OCI-LY1 (cell line): Measurements from ENCODE around the gene AP3B2.

Experiments
- H2AFZ ChIP-seq: fragments of 200-600 bp; sonication (generic), shearing (Covaris generic); 2 replicates; pipeline ENCODE4 v1.6.0; 2014; ENCODE audit warnings: antibody characterized with exemption, mild to moderate bottlenecking, low read length
- H3F3A ChIP-seq: fragments of 200-600 bp; sonication (generic), shearing (Covaris generic); 2 replicates; pipeline ENCODE4 v1.6.0; 2014; ENCODE audit warnings: mild to moderate bottlenecking, antibody characterized with exemption, low read length, moderate library complexity; ENCODE audit not compliant: insufficient read depth
- H3K27ac ChIP-seq: fragments of 200-600 bp; sonication (generic); 2 replicates; pipeline ENCODE4 v1.5.1; 2014; ENCODE audit warnings: low read length, mixed run types, mild to moderate bottlenecking, low read depth; ENCODE audit not compliant: poor library complexity, severe bottlenecking
- H3K27me3 ChIP-seq: fragments of 200-600 bp; sonication (generic); 2 replicates; pipeline ENCODE4 v1.6.0; 2014; ENCODE audit warnings: antibody characterized with exemption, mild to moderate bottlenecking, low read length, moderate library complexity; ENCODE audit not compliant: insufficient read depth
- H3K36me3 ChIP-seq: fragments of 200-600 bp; sonication (generic); 2 replicates; pipeline ENCODE4 v1.6.1; 2014; ENCODE audit warnings: mild to moderate bottlenecking, antibody characterized with exemption, low read length, moderate library complexity, mixed read lengths; ENCODE audit not compliant: insufficient read depth
- H3K4me1 ChIP-seq: fragments of 200-600 bp; sonication (generic); 2 replicates; pipeline ENCODE4 v1.5.1; 2014; ENCODE audit warnings: mild to moderate bottlenecking, low read length, moderate library complexity; ENCODE audit not compliant: insufficient read depth, severe bottlenecking
- H3K4me2 ChIP-seq: fragments of 200-600 bp; sonication (generic), shearing (Covaris generic); 2 replicates; pipeline ENCODE4 v1.6.1; 2014; ENCODE audit warnings: low read length
- H3K4me3 ChIP-seq: fragments of 200-600 bp; sonication (generic); 2 replicates; pipeline ENCODE4 v1.5.1; 2014; ENCODE audit warnings: low read length, low read depth, mild to moderate bottlenecking, mixed read lengths; ENCODE audit not compliant: poor library complexity, severe bottlenecking
- H3K79me2 ChIP-seq: fragments of 200-600 bp; shearing (Covaris generic); 2 replicates; pipeline ENCODE4 v1.6.1; 2016; ENCODE audit warnings: mixed run types, low read length, mixed read lengths; ENCODE audit not compliant: insufficient read depth
- H3K9ac ChIP-seq: fragments of 200-600 bp; sonication (generic), shearing (Covaris generic); 2 replicates; pipeline ENCODE4 v1.6.1; 2014; ENCODE audit warnings: mild to moderate bottlenecking, low read length, mixed read lengths
- H3K9me2 ChIP-seq: fragments of 200-600 bp; sonication (generic), shearing (Covaris generic); 2 replicates; pipeline ENCODE4 v1.6.1; 2014; ENCODE audit warnings: low read depth, mild to moderate bottlenecking, low read length, mixed read lengths
- H3K9me3 ChIP-seq: fragments of 200-600 bp; shearing (Covaris generic); 2 replicates; pipeline ENCODE4 v1.6.1; 2014; ENCODE audit warnings: low read length, mixed read lengths
- H4K20me1 ChIP-seq: fragments of 200-600 bp; sonication (generic), shearing (Covaris generic); 2 replicates; pipeline ENCODE4 v1.6.0; 2016; ENCODE audit warnings: mild to moderate bottlenecking, low read length; ENCODE audit not compliant: insufficient read depth
- EZH2 ChIP-seq: fragments of 200-600 bp; sonication (generic), shearing (Covaris generic); IDR thresholded peaks from 2 replicates; pipeline ENCODE4 v1.8.0; 2017; ENCODE audit warnings: borderline replicate concordance, mixed run types, mild to moderate bottlenecking, antibody characterized with exemption, low read length, moderate library complexity, mixed read lengths
- TF ChIP-seq, protein P1 (sequence below): fragments of 200-600 bp; sonication (generic), shearing (Covaris generic); IDR thresholded peaks from 2 replicates; pipeline ENCODE4 v1.5.1; 2017; ENCODE audit warnings: mild to moderate bottlenecking, antibody characterized with exemption, low read length, moderate library complexity, mixed read lengths

Gene AP3B2

GRCh38 chr15:82699726-82700125, 9.9 kb downstream of the AP3B2 start:
- Histone ChIP-seq H4K20me1 (no peaks in the 10 kb centered on the region), H3F3A (no peaks in the 10 kb centered on the region), H3K79me2 (no peaks in the 10 kb centered on the region), H3K27me3 (0 out of 2 replicates have a peak, but pooled peaks cover 5% of the 10 kb centered on the region), H3K4me1 (no peaks in the 10 kb centered on the region), H3K4me3 (no peak overlapping the region), H3K4me2 (no peak overlapping the region), H3K27ac (no peak overlapping the region), H3K36me3 (no peaks in the 10 kb centered on the region), H3K9ac (no peak overlapping the region), H3K9me3 (no peaks in the 10 kb centered on the region), H2AFZ (no peak overlapping the region), H3K9me2 (no peaks in the 10 kb centered on the region)
- no peak for TF ChIP-seq EZH2
- TF ChIP-seq, protein P1, sequence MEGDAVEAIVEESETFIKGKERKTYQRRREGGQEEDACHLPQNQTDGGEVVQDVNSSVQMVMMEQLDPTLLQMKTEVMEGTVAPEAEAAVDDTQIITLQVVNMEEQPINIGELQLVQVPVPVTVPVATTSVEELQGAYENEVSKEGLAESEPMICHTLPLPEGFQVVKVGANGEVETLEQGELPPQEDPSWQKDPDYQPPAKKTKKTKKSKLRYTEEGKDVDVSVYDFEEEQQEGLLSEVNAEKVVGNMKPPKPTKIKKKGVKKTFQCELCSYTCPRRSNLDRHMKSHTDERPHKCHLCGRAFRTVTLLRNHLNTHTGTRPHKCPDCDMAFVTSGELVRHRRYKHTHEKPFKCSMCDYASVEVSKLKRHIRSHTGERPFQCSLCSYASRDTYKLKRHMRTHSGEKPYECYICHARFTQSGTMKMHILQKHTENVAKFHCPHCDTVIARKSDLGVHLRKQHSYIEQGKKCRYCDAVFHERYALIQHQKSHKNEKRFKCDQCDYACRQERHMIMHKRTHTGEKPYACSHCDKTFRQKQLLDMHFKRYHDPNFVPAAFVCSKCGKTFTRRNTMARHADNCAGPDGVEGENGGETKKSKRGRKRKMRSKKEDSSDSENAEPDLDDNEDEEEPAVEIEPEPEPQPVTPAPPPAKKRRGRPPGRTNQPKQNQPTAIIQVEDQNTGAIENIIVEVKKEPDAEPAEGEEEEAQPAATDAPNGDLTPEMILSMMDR: no peak

GRCh38 chr15:82698711-82699345, 10.8 kb downstream of the AP3B2 start:
- no peak overlapping the region for H3K4me2 ChIP-seq
- 0 out of 2 replicates have a peak, but pooled peaks cover 5% of the 10 kb centered on the region for H3K27me3 ChIP-seq
- H3K27ac ChIP-seq: no peak overlapping the region
- no peak overlapping the region for H3K9ac ChIP-seq
- H3K9me2 ChIP-seq: no peaks in the 10 kb centered on the region
- no peak overlapping the region for H2AFZ ChIP-seq
- no peaks in the 10 kb centered on the region for H3F3A ChIP-seq
- no peak overlapping the region for H3K4me3 ChIP-seq
- no peaks in the 10 kb centered on the region for H3K9me3 ChIP-seq
- no peaks in the 10 kb centered on the region for H4K20me1 ChIP-seq
- no peaks in the 10 kb centered on the region for H3K36me3 ChIP-seq
- H3K79me2 ChIP-seq: no peaks in the 10 kb centered on the region
- no peaks in the 10 kb centered on the region for H3K4me1 ChIP-seq
- TF ChIP-seq, protein P1: no peak
- TF ChIP-seq EZH2: no peak

- 0 out of 2 replicates have a peak, but pooled peaks cover 5% of the 10 kb centered on the region for H3K27me3 ChIP-seq
- TF ChIP-seq, protein P1: no peak
- TF ChIP-seq EZH2: no peak
- no peaks in the 10 kb centered on the region for H3K9me2 ChIP-seq
- no peak overlapping the region for H3K4me3 ChIP-seq
- H3K79me2 ChIP-seq: no peaks in the 10 kb centered on the region
- no peaks in the 10 kb centered on the region for H3F3A ChIP-seq
- H2AFZ ChIP-seq: no peak overlapping the region
- no peak overlapping the region for H3K4me2 ChIP-seq
- no peaks in the 10 kb centered on the region for H3K9me3 ChIP-seq
- no peaks in the 10 kb centered on the region for H3K4me1 ChIP-seq
- no peaks in the 10 kb centered on the region for H4K20me1 ChIP-seq
- no peak overlapping the region for H3K27ac ChIP-seq
- no peak overlapping the region for H3K9ac ChIP-seq
- no peaks in the 10 kb centered on the region for H3K36me3 ChIP-seq
Measured at GRCh38 chr15:82697735-82698407, 11.8 kb downstream of the AP3B2 start.
